Thyroid gland (tissue), 4 donors: ENCODE measurements around the gene ELMO1. TPM values are rescaled to one million over a fixed set of nuclear protein-coding genes. Genes with fewer than 3 reads are reported as not detected.

Experiments
- DNase-seq, 2 donors: peaks; one replicate each; pipeline ENCODE4 v3.0.0-alpha.2; 2019
- H3K27ac ChIP-seq, 3 donors: fragments of 200-600 bp; sonication (generic); 1 replicate in 2 of 3; 2 replicates in 1 of 3; pipeline ENCODE4 v1.5.1; 2016 to 2019; ENCODE audit warnings: mild to moderate bottlenecking in 1 of 3, moderate library complexity in 1 of 3
- H3K27me3 ChIP-seq: fragments of 200-600 bp; sonication (generic); one replicate; pipeline ENCODE4 v1.5.1; 2019
- H3K36me3 ChIP-seq, 2 donors: fragments of 200-600 bp; sonication (generic); one replicate each; pipeline ENCODE4 v1.5.1; 2016 to 2019
- H3K4me1 ChIP-seq, 2 donors: fragments of 200-600 bp; sonication (generic); one replicate each; pipeline ENCODE4 v1.5.1; 2017 to 2019
- H3K4me3 ChIP-seq, 3 donors: fragments of 200-600 bp; sonication (generic); replicated peaks in 1 of 3; 1 replicate in 2 of 3; 2 replicates in 1 of 3; pipeline ENCODE4 v1.5.1; 2016; ENCODE audit warnings: mild to moderate bottlenecking in 1 of 3
- H3K9me3 ChIP-seq: fragments of 200-600 bp; sonication (generic); one replicate; pipeline ENCODE4 v1.5.1; 2017
- POLR2A ChIP-seq, 2 donors: fragments of 450-650 bp; IDR thresholded peaks; one replicate each; pipeline ENCODE4 v1.6.1; 2017; ENCODE audit warnings: antibody characterized with exemption in 2 of 2, mild to moderate bottlenecking in 2 of 2, moderate library complexity in 1 of 2
- WGBS, 2 donors: methylation state at CpG; one replicate each; pipeline ENCODE4 v1.1.5; 2017; 5-methylcytosine and 5-hydroxymethylcytosine counted together
- intact Hi-C: fragments of 100-400 bp; cut with DNase I; formaldehyde crosslinking; loops from one replicate; pipeline ENCODE4 v1.15.1; 2023
- total RNA-seq, 4 donors: library from RNA; depleted of rRNA; stranded (reverse); fragments of >200 nt; gene quantifications; one replicate each; pipeline ENCODE4 v1.2.3, GENCODE V29; 2016
- TF ChIP-seq, protein P1 (sequence below), 6 experiments: fragments of 200-600 bp in 3 of 6; fragments of 450-650 bp in 3 of 6; sonication (generic) in 3 of 6; IDR thresholded peaks; one replicate each; pipeline ENCODE4 v1.5.1; 2016 to 2019; ENCODE audit warnings: antibody characterized with exemption in 6 of 6, mild to moderate bottlenecking in 2 of 6, inconsistent platforms in 1 of 6, moderate library complexity in 1 of 6

The ELMO1 gene
- total RNA-seq, 4 donors from 2014 or later: 168 to 423 (median 312) TPM

GRCh38 chr7:37365405-37365804 is 83.3 kb downstream of the ELMO1 start:
- Histone ChIP-seq H3K9me3 (no peaks in the 10 kb centered on the region), H3K27me3 (no peaks in the 10 kb centered on the region), H3K36me3 (no peaks in the 10 kb centered on the region), H3K4me3 (no peak overlapping the region), H3K27ac (no peak overlapping the region), H3K4me1 (peaks cover 20 to 23% of the 10 kb centered on the region in 2 donors)
- 87 to 92% methylated on average over 4 of the region's 4 CpGs for WGBS, 2 donors
- DNase-seq: no peak
- intact Hi-C loops: no loop called here
- TF ChIP-seq, protein P1, sequence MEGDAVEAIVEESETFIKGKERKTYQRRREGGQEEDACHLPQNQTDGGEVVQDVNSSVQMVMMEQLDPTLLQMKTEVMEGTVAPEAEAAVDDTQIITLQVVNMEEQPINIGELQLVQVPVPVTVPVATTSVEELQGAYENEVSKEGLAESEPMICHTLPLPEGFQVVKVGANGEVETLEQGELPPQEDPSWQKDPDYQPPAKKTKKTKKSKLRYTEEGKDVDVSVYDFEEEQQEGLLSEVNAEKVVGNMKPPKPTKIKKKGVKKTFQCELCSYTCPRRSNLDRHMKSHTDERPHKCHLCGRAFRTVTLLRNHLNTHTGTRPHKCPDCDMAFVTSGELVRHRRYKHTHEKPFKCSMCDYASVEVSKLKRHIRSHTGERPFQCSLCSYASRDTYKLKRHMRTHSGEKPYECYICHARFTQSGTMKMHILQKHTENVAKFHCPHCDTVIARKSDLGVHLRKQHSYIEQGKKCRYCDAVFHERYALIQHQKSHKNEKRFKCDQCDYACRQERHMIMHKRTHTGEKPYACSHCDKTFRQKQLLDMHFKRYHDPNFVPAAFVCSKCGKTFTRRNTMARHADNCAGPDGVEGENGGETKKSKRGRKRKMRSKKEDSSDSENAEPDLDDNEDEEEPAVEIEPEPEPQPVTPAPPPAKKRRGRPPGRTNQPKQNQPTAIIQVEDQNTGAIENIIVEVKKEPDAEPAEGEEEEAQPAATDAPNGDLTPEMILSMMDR (IDR thresholded peaks at IDR 0.05): no peak
- TF ChIP-seq POLR2A (IDR thresholded peaks at IDR 0.05): no peak

DNA sequence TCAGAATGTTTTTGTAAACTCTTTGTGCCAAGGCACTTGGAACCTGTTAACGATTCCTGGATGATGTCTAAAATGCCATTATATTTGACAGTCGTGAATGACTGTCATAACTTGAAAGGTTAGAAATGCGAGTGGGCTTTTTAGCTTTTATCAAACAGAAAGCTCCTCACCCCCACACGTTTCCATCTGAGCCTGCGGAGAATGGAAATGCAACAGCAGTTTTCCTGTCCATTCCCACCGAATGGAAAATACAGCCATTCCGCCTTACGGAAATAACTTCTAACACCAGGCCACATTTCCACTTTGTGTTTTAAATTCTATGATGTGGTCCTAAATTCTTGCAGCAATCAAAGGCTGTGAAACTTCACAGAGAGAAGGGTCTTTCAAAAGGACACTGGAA is 83.8 kb downstream of the ELMO1 start:
- intact Hi-C loops: no loop called here
- H3K4me1 ChIP-seq: peaks cover 17 to 23% of the 10 kb centered on the region in 2 donors
- no peaks in the 10 kb centered on the region for H3K27me3 ChIP-seq
- DNase-seq: no peak
- H3K36me3 ChIP-seq: no peaks in the 10 kb centered on the region
- WGBS, 2 donors: 73 to 78% methylated on average over 8 of the region's 8 CpGs
- no peak overlapping the region for H3K4me3 ChIP-seq
- no peaks in the 10 kb centered on the region for H3K9me3 ChIP-seq
- TF ChIP-seq, protein P1 (IDR thresholded peaks at IDR 0.05): no peak
- no peak for TF ChIP-seq POLR2A (IDR thresholded peaks at IDR 0.05)
- H3K27ac ChIP-seq: no peak overlapping the region

DNA sequence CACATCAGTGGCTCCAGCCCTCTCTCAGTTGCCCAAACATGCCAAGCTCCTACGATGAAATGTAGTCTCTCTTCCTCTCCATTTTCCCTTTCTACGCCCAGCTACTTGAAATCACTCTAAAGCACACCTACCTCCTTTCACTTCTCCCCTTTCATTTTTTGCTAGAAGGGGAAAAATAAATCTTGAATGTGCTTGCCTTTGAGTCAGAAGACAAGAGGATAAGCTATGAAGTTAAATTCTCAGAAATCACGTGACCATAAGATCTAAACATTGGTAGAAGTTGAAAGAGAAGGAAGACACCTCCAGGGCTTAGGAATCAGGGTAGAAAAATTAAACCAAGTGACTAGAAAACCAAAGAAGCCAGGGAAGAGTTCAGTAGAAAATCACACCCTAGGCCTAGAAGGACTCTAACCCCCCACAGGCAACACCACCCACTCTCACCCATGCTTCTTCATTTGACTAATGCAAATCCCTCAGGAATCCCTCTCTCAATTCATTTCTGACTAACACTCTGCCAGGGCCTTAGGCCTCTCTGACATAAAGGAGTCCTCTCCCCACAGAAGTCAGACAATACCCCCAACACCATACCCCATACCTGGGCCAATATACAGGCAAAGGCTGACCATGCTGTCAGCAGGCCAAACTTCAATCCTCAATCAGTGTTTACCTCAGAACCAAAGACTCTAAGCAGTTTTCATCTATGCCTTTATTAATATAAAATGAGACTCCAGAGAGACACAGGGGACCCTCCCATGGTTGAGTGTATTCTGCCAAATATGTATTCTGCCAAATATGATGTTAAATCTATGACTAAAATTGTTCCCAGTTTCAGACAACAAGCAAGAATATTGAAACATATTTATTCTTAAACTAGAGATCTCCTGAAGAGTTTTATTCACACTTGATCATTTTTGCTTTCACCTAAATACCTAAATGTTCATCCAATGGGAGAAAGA is 84.8 kb downstream of the ELMO1 start:
- Histone ChIP-seq H3K27me3 (no peaks in the 10 kb centered on the region), H3K36me3 (no peaks in the 10 kb centered on the region), H3K4me1 (peaks cover 16 to 33% of the 10 kb centered on the region in 2 donors), H3K9me3 (no peaks in the 10 kb centered on the region), H3K27ac (no peak overlapping the region), H3K4me3 (no peak overlapping the region)
- TF ChIP-seq POLR2A (IDR thresholded peaks at IDR 0.05): no peak
- TF ChIP-seq, protein P1 (IDR thresholded peaks at IDR 0.05): no peak
- intact Hi-C loops: no loop called here
- WGBS, 2 donors: 89 to 96% methylated on average over 3 of the region's 3 CpGs
- no peak for DNase-seq

DNA sequence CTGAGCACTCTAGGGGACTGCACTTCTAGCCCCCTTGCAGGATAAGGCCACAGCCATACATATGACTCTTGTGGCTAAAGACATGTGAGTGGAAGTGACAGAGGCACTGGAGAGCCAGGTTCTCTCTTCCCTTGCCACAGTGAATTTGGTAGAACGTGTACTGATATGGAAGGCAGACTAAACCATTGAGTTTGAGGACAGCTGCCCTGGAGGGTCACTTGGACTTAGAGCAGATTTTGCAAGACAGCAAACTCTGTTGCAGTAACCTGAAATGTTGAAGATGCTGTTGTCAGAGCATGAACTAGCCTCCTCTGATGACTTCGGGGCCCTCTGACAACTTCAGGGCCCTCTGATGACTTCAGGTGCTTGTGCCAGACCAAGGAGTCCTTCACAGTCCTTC is 85.9 kb downstream of the ELMO1 start:
- Histone ChIP-seq H3K9me3 (no peaks in the 10 kb centered on the region), H3K27ac (no peak overlapping the region), H3K36me3 (no peaks in the 10 kb centered on the region), H3K4me3 (no peak overlapping the region), H3K4me1 (peaks cover 23 to 38% of the 10 kb centered on the region in 2 donors), H3K27me3 (no peaks in the 10 kb centered on the region)
- TF ChIP-seq, protein P1 (IDR thresholded peaks at IDR 0.05): no peak
- TF ChIP-seq POLR2A (IDR thresholded peaks at IDR 0.05): no peak
- intact Hi-C loops: no loop called here
- DNase-seq: no peak
- 83 to 94% methylated on average over 2 of the region's 2 CpGs for WGBS, 2 donors

- Histone ChIP-seq H3K27me3 (no peaks in the 10 kb centered on the region), H3K36me3 (no peaks in the 10 kb centered on the region), H3K27ac (no peak overlapping the region), H3K9me3 (no peaks in the 10 kb centered on the region), H3K4me1 (peaks cover 25 to 51% of the 10 kb centered on the region in 2 donors), H3K4me3 (no peak overlapping the region)
- DNase-seq: no peak
- intact Hi-C loops: no loop called here
- no peak for TF ChIP-seq POLR2A (IDR thresholded peaks at IDR 0.05)
- TF ChIP-seq, protein P1 (IDR thresholded peaks at IDR 0.05): no peak
- 87 to 95% methylated on average over 2 of the region's 2 CpGs for WGBS, 2 donors
Measured at GRCh38 chr7:37360484-37360883, 88.2 kb downstream of the ELMO1 start.
